HepG2 (cell line): Measurements from ENCODE around the gene USP5. TPM values are rescaled to one million over a fixed set of nuclear protein-coding genes. Genes with fewer than 3 reads are reported as not detected.

Experiments
- CBX1 ChIP-seq: IDR thresholded peaks from one replicate; pipeline ENCODE4 v1.6.1; 2016; ENCODE audit warnings: antibody characterized with exemption, low read depth
- DNMT1 ChIP-seq: sonication (generic); formaldehyde crosslinking; IDR thresholded peaks from 2 replicates; pipeline ENCODE4 v1.5.1; 2020; ENCODE audit warnings: mild to moderate bottlenecking, missing genetic modification reagents
- EED ChIP-seq: sonication (generic); formaldehyde crosslinking; IDR thresholded peaks from 2 replicates; pipeline ENCODE4 v1.5.0; 2020; ENCODE audit warnings: mild to moderate bottlenecking, missing genetic modification reagents
- GLI4 ChIP-seq: sonication (generic); formaldehyde crosslinking; IDR thresholded peaks from 2 replicates; pipeline ENCODE4 v1.5.1; 2020; ENCODE audit warnings: missing genetic modification reagents, mild to moderate bottlenecking, moderate library complexity, borderline replicate concordance
- HDAC1 ChIP-seq: sonication (generic); formaldehyde crosslinking; IDR thresholded peaks from 2 replicates; pipeline ENCODE4 v1.5.1; 2020; ENCODE audit warnings: mild to moderate bottlenecking, missing genetic modification reagents
- IKZF1 ChIP-seq: fragments of 450-650 bp; IDR thresholded peaks from 2 replicates; pipeline ENCODE4 v1.7.1; 2016
- MEIS2 ChIP-seq: sonication (generic); formaldehyde crosslinking; IDR thresholded peaks from 2 replicates; pipeline ENCODE4 v1.9.0; 2021; ENCODE audit warnings: mild to moderate bottlenecking, missing genetic modification reagents
- MTF1 ChIP-seq: sonication (generic); formaldehyde crosslinking; IDR thresholded peaks from 2 replicates; pipeline ENCODE4 v1.5.0; 2020; ENCODE audit warnings: missing genetic modification reagents
- NCOR1 ChIP-seq: fragments of 200-600 bp; sonication (generic); IDR thresholded peaks from 2 replicates; pipeline ENCODE4 v1.7.0; 2017; ENCODE audit warnings: antibody characterized with exemption, low read length, borderline replicate concordance
- NFAT5 ChIP-seq: sonication (generic); formaldehyde crosslinking; IDR thresholded peaks from 2 replicates; pipeline ENCODE4 v1.4.0; 2020; ENCODE audit warnings: missing genetic modification reagents
- POGK ChIP-seq: sonication (generic); formaldehyde crosslinking; conservative IDR thresholded peaks from 2 replicates; pipeline ENCODE4 v1.8.0; 2022; ENCODE audit warnings: mild to moderate bottlenecking, moderate library complexity, missing genetic modification reagents
- SIN3B ChIP-seq: fragments of 150-350 bp; IDR thresholded peaks from 2 replicates; pipeline ENCODE4 v1.6.1; 2014; ENCODE audit warnings: low read length
- SMAD1 ChIP-seq: sonication (generic); formaldehyde crosslinking; IDR thresholded peaks from 2 replicates; pipeline ENCODE4 v1.4.0; 2020; ENCODE audit warnings: missing genetic modification reagents, low read depth, mild to moderate bottlenecking, borderline replicate concordance
- ZC3H13 ChIP-seq: sonication (generic); formaldehyde crosslinking; IDR thresholded peaks from 2 replicates; pipeline ENCODE4 v1.8.1; 2023; ENCODE audit warnings: mild to moderate bottlenecking, missing genetic modification reagents, moderate library complexity
- ZFAT ChIP-seq: sonication (generic); formaldehyde crosslinking; conservative IDR thresholded peaks from 2 replicates; pipeline ENCODE4 v1.8.1; 2023; ENCODE audit warnings: missing genetic modification reagents, inconsistent platforms
- ZNF10 ChIP-seq: sonication (generic); formaldehyde crosslinking; IDR thresholded peaks from 2 replicates; pipeline ENCODE4 v1.4.0; 2020; ENCODE audit warnings: mild to moderate bottlenecking, low read depth, missing genetic modification reagents, borderline replicate concordance
- ZNF263 ChIP-seq: sonication (generic); formaldehyde crosslinking; IDR thresholded peaks from 2 replicates; pipeline ENCODE4 v1.4.0; 2020; ENCODE audit warnings: missing genetic modification reagents
- ZNF331 ChIP-seq: sonication (generic); formaldehyde crosslinking; IDR thresholded peaks from 2 replicates; pipeline ENCODE4 v1.4.0; 2020; ENCODE audit warnings: missing genetic modification reagents
- ZNF333 ChIP-seq: sonication (generic); formaldehyde crosslinking; IDR thresholded peaks from 2 replicates; pipeline ENCODE4 v1.4.0; 2020; ENCODE audit warnings: mild to moderate bottlenecking, missing genetic modification reagents, borderline replicate concordance
- ZNF432 ChIP-seq: sonication (generic); formaldehyde crosslinking; IDR thresholded peaks from 2 replicates; pipeline ENCODE4 v1.5.0; 2020; ENCODE audit warnings: missing genetic modification reagents, mild to moderate bottlenecking, borderline replicate concordance
- ZNF75D ChIP-seq: sonication (generic); formaldehyde crosslinking; IDR thresholded peaks from 2 replicates; pipeline ENCODE4 v1.8.1; 2023; ENCODE audit warnings: missing genetic modification reagents, mild to moderate bottlenecking, borderline replicate concordance
- polyA plus RNA-seq, 8 experiments: library from polyadenylated mRNA; depleted of rRNA in 3 of 8; stranded (reverse) in 7 of 8; unstranded in 1 of 8; fragments of >200 nt; fragmentation: Illumina TruSeq in 4 of 8; extraction: Trizol in 4 of 8; gene quantifications; 2 replicates each; pipeline versions ENCODE4 v1.2.1 to v1.2.3, GENCODE V29; 2011 to 2016; ENCODE audit warnings: low read depth in 4 of 8, missing spikeins in 1 of 8, mixed read lengths in 1 of 8; ENCODE audit not compliant: insufficient read depth in 1 of 8
- total RNA-seq, 5 experiments: library from RNA; depleted of rRNA; stranded (reverse); fragments of >200 nt; fragmentation: Illumina TruSeq; extraction: Trizol; gene quantifications; 2 replicates each; pipeline ENCODE4 v1.2.3, GENCODE V29; 2016; ENCODE audit warnings: low read depth in 1 of 5
- TF ChIP-seq, protein P1 (sequence below): sonication (generic); formaldehyde crosslinking; conservative IDR thresholded peaks from 2 replicates; pipeline ENCODE4 v1.8.1; 2023; ENCODE audit warnings: missing genetic modification reagents

Gene USP5
- total and polyA plus RNA-seq, 2 of the 13 experiments (the other 11 are each of a cell fraction or from before 2014, with no cell fraction given): 39.6 to 56.0 TPM

DNA sequence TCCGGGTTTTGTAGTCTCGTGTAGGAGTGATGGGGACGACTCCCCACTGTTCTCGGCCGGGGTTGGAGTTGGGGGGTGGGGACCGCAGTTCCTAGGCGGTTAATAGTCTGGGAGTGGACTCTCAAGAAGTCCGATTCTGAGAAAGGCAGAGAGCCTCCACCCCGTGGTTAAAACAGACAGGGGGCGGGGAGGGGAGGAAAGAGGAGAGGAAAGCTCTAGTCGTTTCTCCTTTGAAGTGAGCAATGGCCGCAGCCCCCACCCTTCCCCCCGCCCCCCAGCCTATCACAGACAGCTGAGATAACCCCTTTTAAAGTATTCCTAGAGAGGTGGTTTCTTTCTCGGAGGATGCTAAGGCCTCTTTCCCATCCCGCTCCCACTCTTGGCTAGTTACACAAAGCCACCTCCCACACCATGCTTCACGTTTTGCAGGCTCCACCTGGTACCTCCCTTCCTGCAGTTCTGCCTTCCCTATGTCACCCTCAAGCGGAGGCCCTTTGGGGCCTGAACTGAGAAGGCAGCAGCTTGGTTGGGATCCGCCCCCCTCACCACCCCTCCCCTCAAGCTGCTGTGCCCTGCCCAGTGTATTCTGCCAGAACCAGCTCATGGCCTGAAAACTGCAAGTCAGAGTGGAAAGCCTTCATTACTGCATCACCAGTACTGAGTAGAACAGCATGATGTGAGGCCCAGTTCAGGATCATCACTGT, 853 bp downstream of the USP5 start (continued):
- TF ChIP-seq NFAT5 (CRISPR knock-in tag): no peak
- no peak for TF ChIP-seq ZNF432 (CRISPR knock-in tag)
- no peak for TF ChIP-seq IKZF1
- no peak for TF ChIP-seq DNMT1 (CRISPR knock-in tag)
- no peak for TF ChIP-seq ZFAT (CRISPR knock-in tag)
- TF ChIP-seq GLI4 (CRISPR knock-in tag): no peak
- no peak for TF ChIP-seq HDAC1 (CRISPR knock-in tag)
- TF ChIP-seq ZNF333: no peak; the same call in 1 of the 2 replicates
- TF ChIP-seq ZC3H13: no peak
- TF ChIP-seq, protein P1, sequence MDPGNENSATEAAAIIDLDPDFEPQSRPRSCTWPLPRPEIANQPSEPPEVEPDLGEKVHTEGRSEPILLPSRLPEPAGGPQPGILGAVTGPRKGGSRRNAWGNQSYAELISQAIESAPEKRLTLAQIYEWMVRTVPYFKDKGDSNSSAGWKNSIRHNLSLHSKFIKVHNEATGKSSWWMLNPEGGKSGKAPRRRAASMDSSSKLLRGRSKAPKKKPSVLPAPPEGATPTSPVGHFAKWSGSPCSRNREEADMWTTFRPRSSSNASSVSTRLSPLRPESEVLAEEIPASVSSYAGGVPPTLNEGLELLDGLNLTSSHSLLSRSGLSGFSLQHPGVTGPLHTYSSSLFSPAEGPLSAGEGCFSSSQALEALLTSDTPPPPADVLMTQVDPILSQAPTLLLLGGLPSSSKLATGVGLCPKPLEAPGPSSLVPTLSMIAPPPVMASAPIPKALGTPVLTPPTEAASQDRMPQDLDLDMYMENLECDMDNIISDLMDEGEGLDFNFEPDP (CRISPR knock-in tag): no peak
- TF ChIP-seq CBX1: no peak
- TF ChIP-seq SMAD1 (CRISPR knock-in tag): no peak
- no peak; the same call in 1 of the 2 replicates for TF ChIP-seq EED (CRISPR knock-in tag)
- TF ChIP-seq MEIS2: no peak
- TF ChIP-seq SIN3B: no peak
- no peak for TF ChIP-seq MTF1
- TF ChIP-seq ZNF75D (CRISPR knock-in tag): no peak
- no peak for TF ChIP-seq ZNF331 (CRISPR knock-in tag)
- TF ChIP-seq ZNF263: no peak
- TF ChIP-seq NCOR1: no peak
- TF ChIP-seq ZNF10 (CRISPR knock-in tag): no peak
- TF ChIP-seq POGK: no peak
